ENCODE data around the gene FUCA1. TPM values are rescaled to one million over a fixed set of nuclear protein-coding genes. Genes with fewer than 3 reads are reported as not detected.

FUCA1 gene
- total RNA-seq, result 7.3 and 34.4 TPM in 2 replicates

DNA sequence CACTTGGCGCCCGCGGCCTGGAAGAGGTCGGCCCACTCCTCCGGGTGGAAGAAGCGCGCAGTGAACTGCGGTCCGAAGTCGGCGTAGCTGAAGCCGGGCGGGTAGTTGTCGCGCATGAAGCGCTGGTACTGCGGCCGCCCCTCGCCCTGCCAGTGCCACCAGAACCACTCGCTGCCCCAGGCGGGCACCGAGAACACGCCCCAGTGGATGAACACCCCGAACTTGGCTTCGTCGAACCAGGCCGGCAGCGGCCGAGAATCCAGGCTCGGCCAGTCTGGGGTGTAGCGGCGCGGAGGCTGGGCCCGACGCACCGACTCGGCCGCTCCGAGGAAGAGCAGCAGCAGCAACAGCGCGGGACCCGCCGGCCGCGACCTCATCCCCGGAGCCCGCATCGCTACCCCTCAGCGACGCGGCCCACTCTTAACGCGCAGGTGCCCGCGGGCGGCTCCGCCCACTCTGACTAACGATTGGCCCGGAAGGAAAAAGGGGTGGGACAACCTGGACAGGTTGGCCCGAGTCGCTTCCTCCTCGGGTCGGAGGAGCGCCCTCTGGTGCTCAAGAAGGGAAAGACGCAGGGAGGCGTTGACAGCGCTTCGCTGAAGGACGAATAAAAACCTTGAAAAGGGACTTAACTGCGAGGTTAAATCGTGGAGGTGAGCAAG is at the start of gene FUCA1:
TSS of gene FUCA1 (minus strand) at position 396 of the 662 bp plus-strand sequence. CDS start at position 392, 4 bp downstream.

DNA sequence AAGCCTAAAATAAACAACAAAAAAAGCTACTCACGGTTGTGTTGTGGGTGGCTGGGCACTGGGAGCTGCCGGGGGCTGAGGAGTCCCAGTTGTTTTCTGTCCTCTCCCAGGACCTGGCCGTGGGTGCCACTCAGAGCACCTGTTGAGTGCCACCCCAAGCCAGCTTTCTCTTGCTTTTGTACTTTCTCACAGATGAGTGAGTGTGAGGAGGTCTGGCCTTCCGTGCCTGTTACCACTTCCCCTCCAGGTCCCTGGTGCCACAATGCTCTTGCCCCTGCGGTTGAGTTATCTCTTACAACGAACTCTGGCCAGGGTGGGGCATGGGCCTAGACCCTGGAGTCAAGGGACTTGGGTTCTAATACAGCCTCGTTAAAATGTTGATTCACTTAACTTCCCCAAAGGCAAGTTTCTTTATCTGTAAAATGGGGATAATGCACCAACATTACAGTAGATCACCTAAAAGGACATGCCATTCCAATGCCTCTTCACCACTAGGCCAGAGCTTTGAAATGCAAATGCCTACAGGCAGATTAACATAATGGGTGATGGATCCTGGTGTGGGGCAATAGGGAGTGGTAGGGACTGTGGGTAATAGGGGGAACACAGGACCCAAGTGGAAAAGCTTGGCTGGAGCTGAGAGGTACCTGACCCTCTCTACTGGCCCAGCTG is 45.3 kb upstream of the FUCA1 start, which contains the start of gene CNR2:
TSS of gene CNR2 (minus strand) at position 151 of the 669 bp plus-strand sequence. CDS start 37,745 bp downstream, outside the sequence.

DNA sequence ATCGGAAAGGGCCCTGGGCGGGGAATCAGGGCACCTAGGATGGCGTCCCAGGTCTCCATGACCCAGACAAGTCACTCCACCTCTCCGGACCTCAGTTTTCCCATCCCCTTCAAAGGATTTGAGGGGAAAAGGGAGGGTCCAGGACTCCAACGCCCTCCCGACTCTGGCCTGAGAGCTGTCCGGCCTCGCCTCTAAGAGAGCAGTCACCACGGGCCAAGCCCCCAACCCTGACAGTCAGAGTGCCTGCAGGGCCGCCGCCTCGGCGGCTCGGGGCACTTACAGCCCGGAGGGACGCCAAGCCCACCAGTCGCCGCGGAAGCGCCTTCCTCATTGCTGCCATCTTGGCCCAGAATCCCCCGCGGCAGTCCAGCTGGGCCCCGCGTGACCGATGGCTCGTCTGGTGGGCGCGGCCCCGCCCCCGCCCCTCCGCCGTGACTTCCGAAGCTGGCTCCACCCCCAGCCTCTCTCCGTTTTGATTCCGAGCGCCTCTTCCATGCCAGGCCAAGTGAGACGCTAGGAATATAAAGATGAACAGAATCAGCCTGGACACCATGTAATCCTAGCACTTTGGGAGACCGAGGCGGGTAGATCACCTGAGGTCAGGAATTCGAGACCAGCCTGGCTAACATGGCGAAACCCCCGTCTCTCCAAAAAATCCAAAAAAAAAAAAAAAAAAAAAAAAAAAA is 42.9 kb downstream of the FUCA1 start, which contains the start of gene HMGCL:
TSS of gene HMGCL (minus strand) at position 354 of the 686 bp plus-strand sequence. CDS start at position 340, 14 bp downstream.

DNA sequence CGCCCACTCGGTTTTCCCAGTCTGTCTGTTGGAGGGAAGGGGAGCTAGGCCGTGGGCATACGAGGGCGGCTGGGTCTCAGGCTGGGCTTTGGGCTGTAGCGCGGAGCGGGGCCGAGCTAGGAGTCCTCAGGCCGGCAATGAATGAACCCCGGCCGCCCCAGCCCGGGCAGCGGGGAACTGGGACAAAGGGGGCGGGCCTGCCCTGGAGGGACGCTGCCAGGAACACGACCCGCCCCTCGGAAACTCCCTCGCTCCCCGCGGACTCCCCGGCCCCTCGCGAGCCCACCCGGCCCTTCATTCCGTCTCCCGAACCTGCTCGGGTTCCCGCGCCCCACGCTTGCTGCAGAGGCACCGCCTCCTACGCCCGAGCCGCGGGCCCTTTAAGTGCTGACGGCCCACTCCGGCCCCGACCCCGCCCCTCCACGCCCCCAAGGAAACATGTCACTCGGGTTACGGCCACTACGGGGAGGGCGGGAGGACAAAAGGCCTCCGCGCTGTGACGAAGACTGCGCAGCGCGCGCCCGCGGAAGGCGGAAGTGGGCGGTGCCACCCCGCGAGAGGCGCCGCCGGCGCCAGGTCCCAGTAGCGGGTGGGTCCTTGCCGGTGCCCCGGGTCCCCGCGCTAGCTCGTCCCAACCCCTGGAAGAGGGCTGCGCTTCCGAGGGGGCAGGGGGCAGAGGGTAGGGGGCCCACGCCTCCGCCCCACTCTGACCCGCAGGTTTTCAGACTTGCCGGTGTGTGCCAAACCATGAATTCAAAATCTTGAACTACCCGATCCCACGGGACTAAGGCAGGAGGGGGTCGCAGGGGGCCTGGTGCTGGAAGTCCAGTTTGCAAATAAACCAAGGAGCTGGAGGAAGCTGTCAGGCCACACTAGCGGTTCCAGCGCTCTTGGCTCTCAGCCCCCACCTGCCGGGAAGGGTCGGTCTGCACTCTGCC is 67.4 kb downstream of the FUCA1 start, which contains the start of gene GALE:
TSS of gene GALE (minus strand) at position 355 of the 938 bp plus-strand sequence. CDS start 1,747 bp downstream, outside the sequence.

Other genes with a start within 250 kb of the FUCA1 start
- 992 and 1,142 TPM in 2 replicates for gene RPL11, start 176.5 kb downstream of the FUCA1 start, total RNA-seq
- gene ELOA, start 124.8 kb downstream of the FUCA1 start, total RNA-seq, result 21.1 and 46.4 TPM in 2 replicates
- 33.3 and 45.8 TPM in 2 replicates for gene PITHD1, start 89.9 kb downstream of the FUCA1 start, total RNA-seq
- gene LYPLA2, start 77.1 kb downstream of the FUCA1 start, total RNA-seq, result 29.3 and 52.0 TPM in 2 replicates
- 16.6 and 36.0 TPM in 2 replicates for gene GALE, start 67.5 kb downstream of the FUCA1 start, total RNA-seq
- 42.2 and 63.4 TPM in 2 replicates for gene HMGCL, start 42.9 kb downstream of the FUCA1 start, total RNA-seq
- not detected in 2 replicates for gene CNR2, start 45.1 kb upstream of the FUCA1 start, total RNA-seq
- gene PNRC2, start 91.5 kb upstream of the FUCA1 start, total RNA-seq, result 118 and 162 TPM in 2 replicates
- 77.8 and 109 TPM in 2 replicates for gene SRSF10, start 112.0 kb upstream of the FUCA1 start, total RNA-seq
- gene MYOM3, start 243.8 kb upstream of the FUCA1 start, total RNA-seq, result under 0.01 TPM in 2 replicates